ENCODE results near the gene SHANK3.

The SHANK3 gene

DNA sequence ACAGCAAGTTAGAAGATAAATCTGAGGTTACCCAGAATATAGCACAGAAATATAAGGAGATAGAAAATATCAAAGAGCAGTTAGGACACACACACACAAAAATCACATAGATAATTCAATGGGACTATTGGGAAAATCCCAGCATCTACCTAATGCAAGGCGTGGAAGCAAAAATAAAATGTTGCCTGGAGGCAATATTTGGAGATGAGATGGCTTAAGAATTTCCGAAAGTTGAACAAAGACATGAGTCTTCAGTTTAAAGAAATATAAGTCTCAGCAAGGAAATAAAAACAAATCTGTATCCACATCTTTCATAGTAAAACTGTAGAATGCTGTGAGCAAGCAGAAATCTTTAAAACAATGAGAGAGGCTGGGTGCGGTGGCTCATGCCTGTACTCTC, 35.9 kb downstream of the SHANK3 start:
- Histone ChIP-seq H3K36me3 (ENCODE audit: control insufficient read depth in 4 of 4, insufficient read depth in 4 of 4, low read length in 3 of 4) (peaks cover 0 to 94% (median 72%) of the 10 kb centered on the region in 4 experiments), H3K9me3 (ENCODE audit: control extremely low read depth in 1 of 5, control insufficient read depth in 4 of 5, insufficient read depth in 2 of 5, low read depth in 1 of 5, low read length in 4 of 5) (no peaks in the 10 kb centered on the region), H3K4me1 (ENCODE audit: control extremely low read depth in 1 of 4, control insufficient read depth in 4 of 4, insufficient read depth in 4 of 4, low read length in 3 of 4) (peaks cover 0 to 1% (median 0%) of the 10 kb centered on the region in 4 experiments), H3K4me3 (ENCODE audit: control insufficient read depth in 1 of 7, extremely low read depth in 1 of 7, insufficient read depth in 4 of 7, low read depth in 2 of 7, low read length in 6 of 7) (no peak overlapping the region), H3K27ac (ENCODE audit: insufficient read depth in 1 of 2, low read depth in 1 of 2, low read length in 2 of 2, poor library complexity in 1 of 2, severe bottlenecking in 2 of 2) (no peak overlapping the region), H3K27me3 (replicated peaks in 2 of 5; ENCODE audit: control insufficient read depth in 4 of 5, insufficient read depth in 5 of 5, low read length in 4 of 5) (no peaks in the 10 kb centered on the region)
- ChIA-PET POLR2A (no interaction called here), CTCF (interaction anchor here (1.2 kb wide), 1 partner anchor 87 kb away, joined by 3 read pairs; no protein-coding TSS in a partner anchor)
- no peak for DNase-seq
- WGBS (ENCODE audit: insufficient coverage) = 80% methylated on average over 1 of the region's 3 CpGs

- Histone ChIP-seq H3K4me3 (ENCODE audit: control insufficient read depth in 1 of 7, extremely low read depth in 1 of 7, insufficient read depth in 4 of 7, low read depth in 2 of 7, low read length in 6 of 7) (no peak overlapping the region), H3K9me3 (ENCODE audit: control extremely low read depth in 1 of 5, control insufficient read depth in 4 of 5, insufficient read depth in 2 of 5, low read depth in 1 of 5, low read length in 4 of 5) (no peaks in the 10 kb centered on the region), H3K27ac (ENCODE audit: insufficient read depth in 1 of 2, low read depth in 1 of 2, low read length in 2 of 2, poor library complexity in 1 of 2, severe bottlenecking in 2 of 2) (no peak overlapping the region), H3K36me3 (ENCODE audit: control insufficient read depth in 4 of 4, insufficient read depth in 4 of 4, low read length in 3 of 4) (peaks cover 0 to 94% (median 70%) of the 10 kb centered on the region in 4 experiments), H3K27me3 (replicated peaks in 2 of 5; ENCODE audit: control insufficient read depth in 4 of 5, insufficient read depth in 5 of 5, low read length in 4 of 5) (no peaks in the 10 kb centered on the region), H3K4me1 (ENCODE audit: control extremely low read depth in 1 of 4, control insufficient read depth in 4 of 4, insufficient read depth in 4 of 4, low read length in 3 of 4) (no peaks in the 10 kb centered on the region)
- WGBS (ENCODE audit: insufficient coverage) = 98% methylated on average over 4 of the region's 6 CpGs
- no peak for DNase-seq
- ChIA-PET POLR2A (no interaction called here), CTCF (interaction anchor here (1.6 kb wide), 1 partner anchor 9 kb away, joined by 5 read pairs; no protein-coding TSS in a partner anchor)
Measured at GRCh38 chr22:50708996-50709395, 36.4 kb downstream of the SHANK3 start.

GRCh38 chr22:50710221-50710620, 37.6 kb downstream of the SHANK3 start:
- DNase-seq = no peak
- 100% methylated on average over 3 of the region's 6 CpGs for WGBS (ENCODE audit: insufficient coverage)
- Histone ChIP-seq H3K9me3 (ENCODE audit: control extremely low read depth in 1 of 5, control insufficient read depth in 4 of 5, insufficient read depth in 2 of 5, low read depth in 1 of 5, low read length in 4 of 5) (no peaks in the 10 kb centered on the region), H3K36me3 (ENCODE audit: control insufficient read depth in 4 of 4, insufficient read depth in 4 of 4, low read length in 3 of 4) (peaks cover 0 to 93% (median 68%) of the 10 kb centered on the region in 4 experiments), H3K27ac (ENCODE audit: insufficient read depth in 1 of 2, low read depth in 1 of 2, low read length in 2 of 2, poor library complexity in 1 of 2, severe bottlenecking in 2 of 2) (no peak overlapping the region), H3K27me3 (replicated peaks in 2 of 5; ENCODE audit: control insufficient read depth in 4 of 5, insufficient read depth in 5 of 5, low read length in 4 of 5) (no peaks in the 10 kb centered on the region), H3K4me1 (ENCODE audit: control extremely low read depth in 1 of 4, control insufficient read depth in 4 of 4, insufficient read depth in 4 of 4, low read length in 3 of 4) (no peaks in the 10 kb centered on the region), H3K4me3 (ENCODE audit: control insufficient read depth in 1 of 7, extremely low read depth in 1 of 7, insufficient read depth in 4 of 7, low read depth in 2 of 7, low read length in 6 of 7) (no peak overlapping the region)
- CTCF ChIA-PET = interaction anchor here (1.6 kb wide), 1 partner anchor 10 kb away, joined by 5 read pairs; no protein-coding TSS in a partner anchor
- POLR2A ChIA-PET = no interaction called here

GRCh38 chr22:50710886-50711285, 38.3 kb downstream of the SHANK3 start:
- ChIA-PET POLR2A (no interaction called here), CTCF (no interaction called here)
- H3K27me3 ChIP-seq (replicated peaks in 2 of 5; ENCODE audit: control insufficient read depth in 4 of 5, insufficient read depth in 5 of 5, low read length in 4 of 5) = no peaks in the 10 kb centered on the region
- no peak for DNase-seq
- H3K9me3 ChIP-seq (ENCODE audit: control extremely low read depth in 1 of 5, control insufficient read depth in 4 of 5, insufficient read depth in 2 of 5, low read depth in 1 of 5, low read length in 4 of 5) = no peaks in the 10 kb centered on the region
- WGBS (ENCODE audit: insufficient coverage) = 98% methylated on average over 37 of the region's 38 CpGs
- H3K27ac ChIP-seq (ENCODE audit: insufficient read depth in 1 of 2, low read depth in 1 of 2, low read length in 2 of 2, poor library complexity in 1 of 2, severe bottlenecking in 2 of 2) = no peak overlapping the region
- peaks cover 0 to 92% (median 70%) of the 10 kb centered on the region in 4 experiments for H3K36me3 ChIP-seq (ENCODE audit: control insufficient read depth in 4 of 4, insufficient read depth in 4 of 4, low read length in 3 of 4)
- H3K4me1 ChIP-seq (ENCODE audit: control extremely low read depth in 1 of 4, control insufficient read depth in 4 of 4, insufficient read depth in 4 of 4, low read length in 3 of 4) = no peaks in the 10 kb centered on the region
- no peak overlapping the region for H3K4me3 ChIP-seq (ENCODE audit: control insufficient read depth in 1 of 7, extremely low read depth in 1 of 7, insufficient read depth in 4 of 7, low read depth in 2 of 7, low read length in 6 of 7)

DNA sequence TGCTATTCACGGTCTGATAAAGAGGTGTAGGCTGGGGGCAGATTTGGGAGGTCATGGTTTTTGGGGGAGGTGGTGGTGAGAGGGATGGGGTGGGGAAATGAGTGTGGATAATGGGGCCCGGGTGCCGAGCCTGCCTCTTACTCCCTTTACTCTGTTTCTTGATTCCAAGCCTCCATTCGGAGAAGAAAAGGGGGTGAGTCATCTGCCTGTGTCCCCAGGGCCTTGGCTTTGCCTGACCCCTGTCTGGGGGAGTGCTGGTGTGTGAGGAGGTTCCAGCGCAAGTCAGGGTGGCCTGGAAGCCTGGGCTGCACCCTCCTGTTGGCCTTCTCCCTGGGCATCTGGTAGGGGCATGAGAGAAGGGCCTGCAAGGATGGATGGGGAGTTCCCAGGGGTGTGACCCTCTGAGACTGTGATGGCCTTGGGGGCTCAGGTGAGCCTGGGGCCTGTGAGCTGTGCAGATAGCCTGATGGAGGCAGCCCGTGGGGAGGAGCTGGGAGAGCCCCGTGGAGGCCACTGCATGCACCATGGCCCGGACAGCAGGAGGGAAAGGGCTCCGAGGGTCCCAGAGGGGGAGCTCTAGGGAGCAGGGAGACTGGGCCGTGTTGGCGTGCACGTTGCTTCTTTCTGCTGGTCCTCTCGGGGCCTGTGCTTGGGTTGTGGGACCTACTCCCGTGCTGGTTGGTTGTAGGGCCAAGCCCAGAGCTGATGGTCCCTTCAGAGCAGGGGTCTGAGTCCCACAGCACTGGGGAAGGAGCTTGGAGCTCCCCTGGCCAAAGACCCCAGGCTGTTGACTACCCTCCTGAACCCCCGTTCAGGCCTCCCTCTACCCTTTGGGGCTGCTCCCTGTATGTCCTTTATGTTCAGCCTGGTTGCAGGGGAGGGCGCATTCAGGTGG, 39.1 kb downstream of the SHANK3 start:
- no peak for DNase-seq
- H3K4me1 ChIP-seq (ENCODE audit: control extremely low read depth in 1 of 4, control insufficient read depth in 4 of 4, insufficient read depth in 4 of 4, low read length in 3 of 4) = no peaks in the 10 kb centered on the region
- CTCF ChIA-PET = no interaction called here
- H3K9me3 ChIP-seq (ENCODE audit: control extremely low read depth in 1 of 5, control insufficient read depth in 4 of 5, insufficient read depth in 2 of 5, low read depth in 1 of 5, low read length in 4 of 5) = no peaks in the 10 kb centered on the region
- POLR2A ChIA-PET = no interaction called here
- no peaks in the 10 kb centered on the region for H3K27me3 ChIP-seq (replicated peaks in 2 of 5; ENCODE audit: control insufficient read depth in 4 of 5, insufficient read depth in 5 of 5, low read length in 4 of 5)
- peaks cover 2 to 92% (median 71%) of the 10 kb centered on the region in 4 experiments for H3K36me3 ChIP-seq (ENCODE audit: control insufficient read depth in 4 of 4, insufficient read depth in 4 of 4, low read length in 3 of 4)
- 96% methylated on average over 13 of the region's 16 CpGs for WGBS (ENCODE audit: insufficient coverage)
- H3K4me3 ChIP-seq (ENCODE audit: control insufficient read depth in 1 of 7, extremely low read depth in 1 of 7, insufficient read depth in 4 of 7, low read depth in 2 of 7, low read length in 6 of 7) = no peak overlapping the region
- no peak overlapping the region for H3K27ac ChIP-seq (ENCODE audit: insufficient read depth in 1 of 2, low read depth in 1 of 2, low read length in 2 of 2, poor library complexity in 1 of 2, severe bottlenecking in 2 of 2)

DNA sequence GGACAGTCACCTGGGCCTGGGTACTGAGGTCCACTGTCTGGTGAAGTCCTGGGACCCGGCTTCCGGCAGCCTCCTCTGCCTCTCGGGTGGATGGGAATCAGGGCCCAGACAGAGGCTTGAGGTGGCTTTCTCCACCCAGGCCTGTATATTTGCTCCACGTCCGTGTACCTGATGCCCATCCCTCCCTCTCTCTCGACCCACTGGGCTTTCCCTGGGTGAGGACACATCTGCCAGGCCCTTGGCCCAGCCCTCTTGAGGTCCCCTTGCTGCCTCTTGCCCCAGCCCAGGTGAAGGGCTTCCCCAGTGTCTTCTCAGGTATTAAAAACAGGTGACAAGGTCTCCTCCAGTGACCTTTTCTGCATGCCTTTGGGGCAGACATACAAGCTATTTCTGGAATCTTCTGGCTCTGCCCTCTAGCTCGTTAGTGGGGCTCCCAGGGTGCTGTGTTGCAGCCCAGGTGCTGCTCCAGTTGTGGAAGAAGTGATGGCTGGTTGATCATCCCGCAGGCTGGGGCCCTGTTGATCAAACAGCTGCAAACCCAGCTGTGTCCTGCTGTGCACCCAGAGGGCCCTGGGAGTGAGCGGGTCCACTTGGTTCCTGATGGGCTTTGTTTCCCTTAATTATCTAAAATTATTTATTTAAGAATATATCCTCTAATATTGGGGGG, 39.9 kb downstream of the SHANK3 start:
- Histone ChIP-seq H3K4me3 (ENCODE audit: control insufficient read depth in 1 of 7, extremely low read depth in 1 of 7, insufficient read depth in 4 of 7, low read depth in 2 of 7, low read length in 6 of 7) (no peak overlapping the region), H3K9me3 (ENCODE audit: control extremely low read depth in 1 of 5, control insufficient read depth in 4 of 5, insufficient read depth in 2 of 5, low read depth in 1 of 5, low read length in 4 of 5) (no peaks in the 10 kb centered on the region), H3K36me3 (ENCODE audit: control insufficient read depth in 4 of 4, insufficient read depth in 4 of 4, low read length in 3 of 4) (peaks cover 6 to 95% (median 73%) of the 10 kb centered on the region in 4 experiments), H3K27ac (ENCODE audit: insufficient read depth in 1 of 2, low read depth in 1 of 2, low read length in 2 of 2, poor library complexity in 1 of 2, severe bottlenecking in 2 of 2) (no peak overlapping the region), H3K4me1 (ENCODE audit: control extremely low read depth in 1 of 4, control insufficient read depth in 4 of 4, insufficient read depth in 4 of 4, low read length in 3 of 4) (no peaks in the 10 kb centered on the region), H3K27me3 (replicated peaks in 2 of 5; ENCODE audit: control insufficient read depth in 4 of 5, insufficient read depth in 5 of 5, low read length in 4 of 5) (no peaks in the 10 kb centered on the region)
- DNase-seq = no peak
- ChIA-PET POLR2A (no interaction called here), CTCF (no interaction called here)
- WGBS (ENCODE audit: insufficient coverage) = 96% methylated on average over 8 of the region's 9 CpGs

GRCh38 chr22:50713008-50713385, 40.4 kb downstream of the SHANK3 start:
- ChIA-PET CTCF (no interaction called here), POLR2A (no interaction called here)
- Histone ChIP-seq H3K4me3 (ENCODE audit: control insufficient read depth in 1 of 7, extremely low read depth in 1 of 7, insufficient read depth in 4 of 7, low read depth in 2 of 7, low read length in 6 of 7) (no peak overlapping the region), H3K9me3 (ENCODE audit: control extremely low read depth in 1 of 5, control insufficient read depth in 4 of 5, insufficient read depth in 2 of 5, low read depth in 1 of 5, low read length in 4 of 5) (no peaks in the 10 kb centered on the region), H3K36me3 (ENCODE audit: control insufficient read depth in 4 of 4, insufficient read depth in 4 of 4, low read length in 3 of 4) (peaks cover 6 to 97% (median 75%) of the 10 kb centered on the region in 4 experiments), H3K4me1 (ENCODE audit: control extremely low read depth in 1 of 4, control insufficient read depth in 4 of 4, insufficient read depth in 4 of 4, low read length in 3 of 4) (no peaks in the 10 kb centered on the region), H3K27me3 (replicated peaks in 2 of 5; ENCODE audit: control insufficient read depth in 4 of 5, insufficient read depth in 5 of 5, low read length in 4 of 5) (no peaks in the 10 kb centered on the region), H3K27ac (ENCODE audit: insufficient read depth in 1 of 2, low read depth in 1 of 2, low read length in 2 of 2, poor library complexity in 1 of 2, severe bottlenecking in 2 of 2) (no peak overlapping the region)
- 95% methylated on average over 6 of the region's 13 CpGs for WGBS (ENCODE audit: insufficient coverage)
- DNase-seq = no peak
